Psoas muscle (tissue), 8 donors: ENCODE data around the gene SYTL2. TPM values are rescaled to one million over a fixed set of nuclear protein-coding genes. Genes with fewer than 3 reads are reported as not detected.

ENCODE experiments used
- ATAC-seq, 4 donors: fragments of 200-7000 bp; cut with Tn5 transposase; one replicate each; pipeline ENCODE4 v1.9.1; 2020; ENCODE audit warnings: moderate library complexity in 3 of 4, mild to moderate bottlenecking in 2 of 4
- DNase-seq, 2 donors: peaks; one replicate each; pipeline ENCODE4 v3.0.0-alpha.2; 2020
- H3K27ac ChIP-seq: fragments of 200-600 bp; one replicate; pipeline ENCODE4 v1.8.0; 2022
- H3K27me3 ChIP-seq, 3 donors: fragments of 200-600 bp in 1 of 3; one replicate each; pipeline versions ENCODE4 v1.6.1 to v1.8.0; 2013 to 2022; ENCODE audit warnings: low read length in 2 of 3, mild to moderate bottlenecking in 2 of 3, moderate library complexity in 1 of 3; ENCODE audit not compliant: insufficient read depth in 3 of 3
- H3K36me3 ChIP-seq, 2 donors: fragments of 200-600 bp in 1 of 2; one replicate each; pipeline versions ENCODE4 v1.6.1 to v1.8.0; 2013 to 2022; ENCODE audit warnings: low read depth in 1 of 2, mild to moderate bottlenecking in 1 of 2, moderate library complexity in 1 of 2; ENCODE audit not compliant: insufficient read depth in 1 of 2
- H3K4me1 ChIP-seq: fragments of 200-600 bp; one replicate; pipeline ENCODE4 v1.8.0; 2022
- H3K4me3 ChIP-seq: fragments of 200-600 bp; one replicate; pipeline ENCODE4 v1.8.0; 2022; ENCODE audit warnings: mild to moderate bottlenecking
- H3K9me3 ChIP-seq: fragments of 200-600 bp; one replicate; pipeline ENCODE4 v1.8.0; 2022
- CTCF ChIP-seq: fragments of 200-600 bp; IDR thresholded peaks from one replicate; pipeline ENCODE4 v1.8.0; 2022; ENCODE audit warnings: antibody characterized with exemption
- WGBS, 3 donors: extraction: QIAGEN DNeasy Blood & Tissue Kit; methylation state at CpG; one replicate each; pipeline versions ENCODE4 v1.1.6 to v1.1.7; 2013; 5-methylcytosine and 5-hydroxymethylcytosine counted together
- intact Hi-C, 2 donors: fragments of 100-400 bp; cut with DNase I; formaldehyde crosslinking; loops; one replicate each; pipeline versions ENCODE4 v1.11.0 to v1.14.2; 2022
- polyA plus RNA-seq, 3 donors: library from polyadenylated mRNA; stranded (reverse); fragments of 200-250 nt; gene quantifications; one replicate each; pipeline ENCODE4 v1.2.3, GENCODE V29; 2013
- total RNA-seq, 4 donors: library from RNA; stranded (reverse); fragmentation: NEBNext Ultra II Directional in 2 of 4; extraction: Animal tissue kit (Norgen Biotek cat#: 25700) in 2 of 4; gene quantifications; one replicate each; pipeline versions ENCODE4 v1.2.1 to v1.2.4, GENCODE V29; 2021 to 2023
- donor health status: healthy with polysubstance abuse.
- donor health status: DM: no; HTN: no; CAD: no; lungs with moderate emphysema.
- donor health status: Bipolar disorder and iron deficiency.
- donor health status: healthy.
- donor health status: DM: yes; HTN: yes; CAD: no.
- donor health status: DM: no; HTN: no; CAD: no.
- donor health status: DM: no; HTN: no; CAD: no.
- donor health status: DM: yes; HTN: yes; CAD: no.

SYTL2 gene
- total and polyA plus RNA-seq, 7 donors = 1.7 to 5.6 (median 4.7) TPM

GRCh38 chr11:85748455-85748891 is 62.5 kb downstream of the SYTL2 start:
- H3K27me3 ChIP-seq = no peaks in the 10 kb centered on the region
- no peaks in the 10 kb centered on the region for H3K36me3 ChIP-seq
- H3K9me3 ChIP-seq = no peaks in the 10 kb centered on the region
- no peak for TF ChIP-seq CTCF
- H3K4me3 ChIP-seq = no peak overlapping the region
- ATAC-seq (no peak), DNase-seq (no peak)
- H3K4me1 ChIP-seq = no peaks in the 10 kb centered on the region
- WGBS, 3 donors = 56 to 69% (median 58%) methylated on average over 6 of the region's 6 CpGs
- intact Hi-C loops = no loop called here
- H3K27ac ChIP-seq = no peak overlapping the region

GRCh38 chr11:85746670-85747069 is 64.3 kb downstream of the SYTL2 start:
- Histone ChIP-seq H3K4me3 (no peak overlapping the region), H3K27me3 (no peaks in the 10 kb centered on the region), H3K4me1 (no peaks in the 10 kb centered on the region), H3K9me3 (no peaks in the 10 kb centered on the region), H3K27ac (no peak overlapping the region), H3K36me3 (no peaks in the 10 kb centered on the region)
- 56 to 84% (median 59%) methylated on average over 2 of the region's 2 CpGs for WGBS, 3 donors
- intact Hi-C loops = no loop called here
- DNase-seq = no peak
- no peak for TF ChIP-seq CTCF
- no peak for ATAC-seq

- ATAC-seq (no peak), DNase-seq (no peak)
- Histone ChIP-seq H3K27me3 (no peaks in the 10 kb centered on the region), H3K9me3 (no peaks in the 10 kb centered on the region), H3K36me3 (no peaks in the 10 kb centered on the region), H3K4me3 (no peak overlapping the region), H3K27ac (no peak overlapping the region), H3K4me1 (no peaks in the 10 kb centered on the region)
- TF ChIP-seq CTCF = no peak
- 75 to 86% (median 77%) methylated on average over 3 of the region's 3 CpGs for WGBS, 3 donors
- intact Hi-C loops = no loop called here
These were observed 65.3 kb downstream of the SYTL2 start for GRCh38 chr11:85745626-85746025.

- intact Hi-C loops = no loop called here
- Histone ChIP-seq H3K27me3 (no peaks in the 10 kb centered on the region), H3K9me3 (no peaks in the 10 kb centered on the region), H3K4me3 (no peak overlapping the region), H3K36me3 (no peaks in the 10 kb centered on the region), H3K4me1 (no peaks in the 10 kb centered on the region), H3K27ac (no peak overlapping the region)
- 77 to 100% (median 85%) methylated on average over 1 of the region's 1 CpG for WGBS, 3 donors
- no peak for DNase-seq
- ATAC-seq = no peak
- no peak for TF ChIP-seq CTCF
These were observed 68.1 kb downstream of the SYTL2 start for GRCh38 chr11:85742873-85743275.

GRCh38 chr11:85742348-85742747 is 68.6 kb downstream of the SYTL2 start:
- Histone ChIP-seq H3K4me3 (no peak overlapping the region), H3K9me3 (no peaks in the 10 kb centered on the region), H3K36me3 (no peaks in the 10 kb centered on the region), H3K4me1 (no peaks in the 10 kb centered on the region), H3K27ac (no peak overlapping the region), H3K27me3 (no peaks in the 10 kb centered on the region)
- TF ChIP-seq CTCF = no peak
- DNase-seq = no peak
- intact Hi-C loops = no loop called here
- 57 to 90% (median 75%) methylated on average over 4 of the region's 4 CpGs for WGBS, 3 donors
- no peak for ATAC-seq
